GM18870 (cell line): Measurements from ENCODE around the gene RELL1.

Experiments used
- ATAC-seq: cut with Tn5 transposase; IDR thresholded peaks from one replicate; pipeline ENCODE4 v1.9.1; 2021; ENCODE audit warnings: moderate library complexity; ENCODE audit not compliant: unreplicated experiment

RELL1 gene

DNA sequence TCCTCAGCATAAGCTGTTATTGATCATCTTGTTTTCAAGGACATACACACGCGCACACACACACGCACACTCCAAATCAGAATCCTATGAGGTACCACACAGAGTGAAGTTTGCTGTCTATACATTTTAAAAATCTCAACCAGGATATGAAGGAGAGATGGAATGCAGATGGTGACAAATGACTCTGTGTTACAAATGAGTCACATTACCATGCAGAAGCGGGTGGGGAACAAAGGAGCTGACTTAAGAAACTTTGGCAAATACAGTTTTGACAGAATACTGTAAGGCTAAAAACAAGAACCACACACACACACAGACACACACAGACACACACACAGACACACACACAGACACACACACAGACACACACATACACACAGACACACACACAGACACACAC, 81.7 kb downstream of the RELL1 start:
- no peak for ATAC-seq

DNA sequence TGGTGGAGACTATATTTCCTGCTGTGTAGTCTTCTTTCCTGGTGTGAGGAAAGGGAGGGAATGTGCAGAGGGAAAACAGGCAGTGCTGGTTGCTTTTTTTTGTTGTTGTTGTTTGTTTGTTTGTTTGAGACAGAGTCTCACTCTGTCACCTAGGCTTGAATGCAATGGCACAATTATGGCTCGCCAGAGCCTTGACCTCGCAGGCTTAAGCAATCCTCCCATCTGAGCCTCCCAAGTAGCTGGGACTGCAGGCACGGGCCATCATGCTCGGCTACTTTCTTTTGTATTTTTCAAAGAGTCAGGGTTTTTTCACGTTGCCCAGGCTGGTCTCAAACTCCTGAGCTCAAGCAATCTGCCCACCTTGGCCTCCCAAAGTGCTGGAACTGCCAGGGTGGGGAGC, 82.5 kb downstream of the RELL1 start:
- no peak for ATAC-seq

DNA sequence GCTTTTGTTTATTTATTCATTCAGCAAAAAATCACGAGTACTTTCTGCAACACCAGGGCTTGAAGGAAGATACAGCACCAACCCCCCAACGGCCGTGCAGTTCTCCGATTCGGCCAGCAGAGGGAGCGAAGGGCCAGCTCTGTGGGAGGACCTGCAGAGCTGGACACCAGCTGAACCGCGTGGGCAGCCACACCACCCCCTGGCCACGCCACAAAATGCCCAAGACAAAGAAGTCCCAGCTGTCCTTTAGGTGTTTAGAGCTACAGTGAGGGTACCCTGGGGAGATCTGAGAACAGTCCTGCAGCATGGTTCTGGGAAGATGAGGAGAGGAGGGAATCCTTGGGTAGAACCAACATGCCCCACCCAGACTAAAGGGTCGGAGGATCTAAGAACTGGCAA, 83.1 kb downstream of the RELL1 start:
- no peak for ATAC-seq

DNA sequence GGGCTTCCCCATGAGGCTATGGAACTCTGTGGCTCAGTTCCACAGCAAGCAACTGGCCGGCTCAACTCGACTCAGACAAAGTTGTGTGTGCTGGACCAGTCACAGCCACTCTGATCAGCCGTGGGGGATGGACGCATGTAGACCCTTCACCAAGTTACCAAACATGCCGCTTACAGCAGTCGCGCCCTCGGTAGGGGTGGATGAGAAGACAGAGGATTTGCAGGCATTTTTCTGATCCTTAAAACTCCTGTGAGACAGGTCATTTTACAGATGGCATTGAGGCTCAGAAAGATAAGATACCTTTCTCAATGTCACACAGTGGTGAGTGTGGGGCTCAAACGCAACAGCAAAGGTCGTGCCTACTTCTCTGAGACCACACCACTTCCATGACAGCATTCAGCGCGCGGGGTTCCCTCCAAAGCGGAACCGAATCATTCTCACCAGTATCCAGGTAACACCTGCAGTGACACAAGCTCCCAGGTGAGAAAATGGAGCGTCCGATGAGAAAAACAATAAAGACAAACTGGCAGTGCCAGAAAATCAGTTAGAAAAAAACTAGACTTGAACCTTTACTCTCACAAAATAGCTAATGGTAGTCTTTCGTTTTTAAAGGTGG, 83.6 kb downstream of the RELL1 start:
- no peak for ATAC-seq

DNA sequence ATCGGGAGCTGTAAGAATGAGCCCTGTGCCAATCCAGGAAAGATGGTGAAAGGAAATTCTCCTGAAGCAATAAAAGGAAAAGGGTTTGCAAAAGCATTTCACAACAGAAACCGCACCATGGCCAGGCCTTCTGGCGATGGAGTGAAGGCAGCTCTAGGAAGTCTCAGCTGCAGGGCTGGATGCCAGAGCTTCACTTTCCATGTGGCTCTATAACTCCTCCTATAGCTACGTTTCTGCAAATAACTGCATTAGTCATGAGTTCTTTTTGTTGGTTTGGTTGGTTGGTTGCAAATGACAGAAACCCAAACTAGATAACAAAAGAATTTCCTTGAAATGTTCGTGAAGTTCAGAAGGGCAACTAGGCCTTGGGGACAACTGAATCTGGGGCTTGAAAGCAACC, 84.6 kb downstream of the RELL1 start:
- no peak for ATAC-seq

DNA sequence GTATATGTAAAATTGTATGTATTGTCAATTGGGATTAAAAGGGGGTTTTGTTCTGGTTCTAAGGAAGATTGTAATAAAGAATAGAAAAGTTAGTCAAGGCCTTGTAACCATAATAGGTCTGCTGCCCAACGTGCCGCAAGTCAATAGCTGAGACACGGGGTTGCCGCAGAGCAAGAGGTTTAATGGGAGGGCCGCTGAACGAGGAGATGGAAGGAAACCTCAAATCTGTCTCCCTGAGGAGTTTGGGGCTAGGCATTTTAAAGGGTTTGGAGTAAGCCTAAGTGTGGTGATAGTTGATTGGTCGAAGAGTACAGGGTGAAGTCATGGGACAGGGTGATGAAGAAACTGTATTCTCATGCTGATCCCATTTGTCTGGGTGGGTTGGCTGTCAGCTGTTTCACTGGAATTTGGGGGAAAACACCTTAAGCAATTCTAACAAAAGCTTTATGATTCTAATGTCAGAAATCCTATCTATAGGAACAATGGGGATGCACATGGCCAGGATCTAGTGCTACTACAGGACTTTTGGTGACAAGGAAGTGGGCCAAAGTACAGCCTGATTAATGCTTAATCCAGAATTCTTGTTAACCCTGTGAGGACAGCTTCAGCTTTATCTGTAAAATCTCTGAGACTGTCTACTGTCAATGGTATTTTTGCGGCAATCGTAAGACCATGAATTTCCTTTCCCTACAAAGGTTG, 86.9 kb downstream of the RELL1 start:
- ATAC-seq: no peak

DNA sequence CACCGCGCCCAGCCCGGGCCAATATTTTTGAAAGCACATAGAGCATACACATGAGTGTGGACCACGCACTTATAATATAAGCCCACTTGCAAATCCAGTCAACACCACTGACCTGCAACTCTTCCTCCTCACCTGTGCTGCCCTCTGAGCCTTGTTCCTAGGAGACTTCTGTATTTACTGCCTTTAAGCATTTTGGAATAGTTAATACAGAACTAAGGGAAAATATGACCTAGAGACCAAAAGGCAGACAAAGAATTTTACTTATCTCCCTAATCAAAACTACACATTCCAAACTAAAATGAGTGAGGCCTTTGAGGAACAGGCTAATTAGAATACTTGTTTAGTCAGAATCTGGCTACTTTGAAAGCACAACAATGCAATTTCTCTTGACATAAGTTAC, 89.1 kb downstream of the RELL1 start:
- ATAC-seq: no peak

DNA sequence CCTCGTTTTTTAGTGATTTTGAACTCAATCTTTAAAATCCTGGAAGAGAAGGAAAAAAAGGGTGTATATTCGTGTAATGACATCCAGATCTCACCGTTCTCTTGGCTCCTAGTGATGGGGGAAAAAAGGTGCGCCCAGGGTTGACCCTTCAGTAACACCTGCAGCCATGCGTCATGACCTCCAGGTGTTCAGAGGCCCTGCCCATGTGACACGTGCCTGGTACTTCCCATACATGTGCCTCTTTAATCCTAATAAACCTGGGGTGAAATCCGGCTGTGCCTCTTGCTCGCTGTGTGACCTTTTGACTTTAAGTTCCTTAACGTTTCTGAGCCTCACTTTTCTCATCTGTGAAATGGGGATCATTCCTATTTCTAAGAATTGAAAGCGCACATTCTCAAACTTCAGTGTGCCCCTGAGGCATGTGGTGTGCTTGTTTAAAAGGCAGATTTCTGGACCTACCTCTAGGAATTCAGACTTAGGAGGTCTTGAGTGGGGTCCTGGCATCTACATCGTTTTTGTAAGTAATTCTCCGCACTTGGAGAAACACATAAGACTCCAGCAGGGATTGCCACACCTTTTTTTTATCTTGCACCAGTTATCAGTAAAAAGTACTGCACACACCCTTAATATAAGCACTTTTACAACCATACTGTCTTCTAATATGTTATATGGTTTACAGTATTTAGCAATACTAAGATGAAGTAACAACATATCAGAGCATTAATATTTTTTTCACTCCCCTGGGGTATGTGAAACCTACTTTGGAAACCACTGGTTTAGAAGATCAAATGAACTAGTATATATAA, 90.1 kb downstream of the RELL1 start:
- ATAC-seq: no peak

DNA sequence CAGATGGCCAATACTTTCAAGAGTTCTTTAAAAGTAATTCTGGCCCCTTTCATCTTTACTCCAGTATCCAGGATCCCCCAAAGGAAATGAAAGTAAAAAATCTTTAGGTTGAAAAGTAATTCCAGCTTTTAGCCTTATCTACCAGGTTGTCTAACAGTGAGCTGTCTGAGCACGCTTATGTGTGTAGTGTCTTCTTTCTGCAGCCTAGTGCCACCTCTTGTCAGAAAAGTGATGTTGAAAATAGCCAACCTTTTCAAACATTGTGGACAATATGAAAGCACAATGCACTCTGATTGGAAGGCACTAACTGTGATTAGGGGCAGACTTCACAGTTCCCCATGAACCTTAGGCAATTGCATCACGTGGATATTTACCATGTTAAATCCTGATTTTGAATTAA, 92.1 kb downstream of the RELL1 start:
- no peak for ATAC-seq

DNA sequence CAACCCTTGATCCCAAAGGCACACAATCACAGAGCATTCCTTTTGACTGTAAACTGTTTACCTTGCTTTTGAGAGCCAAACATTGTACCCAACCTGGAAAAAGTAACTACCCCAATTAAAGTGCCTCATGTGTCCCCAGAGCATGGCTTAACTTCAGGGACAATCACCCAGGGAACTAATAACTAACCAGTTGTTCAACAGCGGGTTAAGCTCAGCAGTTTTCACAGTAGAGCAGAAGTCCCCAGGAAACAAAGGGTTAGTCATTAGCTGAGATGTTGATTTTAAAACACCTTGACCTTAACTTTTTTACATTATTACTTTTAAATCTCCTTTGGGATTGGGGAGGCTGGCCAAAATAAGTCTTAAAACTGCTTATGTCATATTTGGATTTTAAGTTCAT, 94.8 kb downstream of the RELL1 start:
- ATAC-seq: no peak

DNA sequence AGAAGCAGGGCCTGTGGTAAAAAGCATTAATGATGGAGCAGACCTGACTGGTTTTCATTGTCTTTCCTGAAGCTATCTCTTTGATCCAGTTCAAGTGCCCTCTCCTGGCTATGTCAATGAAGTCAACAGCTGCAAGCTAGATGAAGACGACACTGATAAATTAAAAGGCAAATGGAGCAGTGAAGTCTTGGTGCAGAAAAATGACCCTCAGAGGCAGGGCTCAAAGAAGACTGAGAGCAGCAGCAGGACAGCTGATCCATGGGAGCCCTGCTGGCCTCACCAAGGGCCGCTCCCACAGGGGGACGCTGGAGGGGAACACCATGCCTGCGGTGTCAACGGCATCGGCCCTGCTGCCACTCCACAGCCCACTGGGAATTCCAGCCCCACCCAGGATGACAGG, 96.2 kb downstream of the RELL1 start:
- ATAC-seq: no peak

DNA sequence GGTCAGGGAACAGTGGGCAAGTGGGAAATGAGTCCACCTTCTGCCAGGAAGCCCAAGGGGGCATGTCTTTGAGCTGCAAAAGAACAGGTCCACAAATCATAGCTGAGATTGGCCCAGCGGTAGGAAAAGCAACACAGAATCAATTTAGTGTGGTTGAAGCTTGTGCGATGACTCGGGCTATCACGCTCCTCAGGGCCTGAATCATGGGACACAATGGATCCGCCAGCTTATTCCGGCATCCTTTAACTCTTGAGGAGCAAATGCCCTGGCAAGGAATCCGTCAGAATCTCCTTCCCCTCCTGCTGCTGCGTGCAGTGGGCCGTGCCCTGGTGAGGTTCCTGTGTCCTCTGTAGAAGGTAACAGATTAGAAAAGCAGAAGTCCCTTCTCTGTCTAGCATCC, 98.0 kb downstream of the RELL1 start:
- ATAC-seq: no peak

DNA sequence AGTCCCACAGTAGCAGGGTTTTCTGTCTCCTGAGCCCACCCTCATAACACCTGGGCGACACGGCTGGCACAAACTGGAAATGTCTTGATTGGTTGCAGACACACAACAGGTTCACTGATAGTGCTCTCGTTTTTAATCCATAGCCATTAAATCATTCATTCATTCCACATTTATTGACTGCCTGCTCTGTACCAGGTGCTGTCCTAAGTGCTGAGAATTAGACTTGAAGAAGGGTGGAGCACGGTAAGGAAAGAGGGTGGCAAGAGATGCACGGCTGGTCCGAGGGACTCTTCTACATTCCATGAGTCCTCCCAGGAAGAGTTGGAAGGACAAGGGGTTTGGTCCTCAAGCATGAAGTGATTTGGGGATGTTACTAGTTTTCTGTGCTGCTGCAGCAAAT, 100.0 kb downstream of the RELL1 start:
- no peak for ATAC-seq

DNA sequence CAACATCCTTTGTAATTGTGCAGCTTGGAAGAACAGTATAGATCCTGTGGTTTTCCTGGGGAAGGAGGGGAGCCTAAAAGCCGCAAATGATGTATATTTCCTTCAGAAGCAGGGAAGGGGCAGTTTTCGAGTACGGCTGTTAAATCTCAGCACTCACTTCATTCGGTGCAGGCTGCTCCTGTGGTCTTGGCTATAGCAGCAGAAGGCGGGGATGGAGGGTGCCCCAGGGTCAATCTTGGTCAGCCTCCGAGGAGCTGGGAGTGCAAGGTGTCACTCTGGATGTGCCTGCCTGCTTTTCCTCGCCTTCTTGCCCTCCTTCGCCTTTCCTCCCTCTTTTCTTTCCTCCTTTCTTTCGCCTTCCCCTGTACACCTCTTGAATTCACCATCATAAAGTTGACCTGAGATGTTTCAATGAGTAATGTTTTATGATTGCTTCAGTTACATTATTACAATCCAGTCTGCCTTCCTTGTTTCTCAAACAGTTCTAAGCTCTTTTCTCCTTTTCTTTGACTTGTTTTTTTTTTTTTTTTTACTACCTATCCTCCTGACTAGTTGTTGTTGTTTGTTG, 101.6 kb downstream of the RELL1 start:
- no peak for ATAC-seq

DNA sequence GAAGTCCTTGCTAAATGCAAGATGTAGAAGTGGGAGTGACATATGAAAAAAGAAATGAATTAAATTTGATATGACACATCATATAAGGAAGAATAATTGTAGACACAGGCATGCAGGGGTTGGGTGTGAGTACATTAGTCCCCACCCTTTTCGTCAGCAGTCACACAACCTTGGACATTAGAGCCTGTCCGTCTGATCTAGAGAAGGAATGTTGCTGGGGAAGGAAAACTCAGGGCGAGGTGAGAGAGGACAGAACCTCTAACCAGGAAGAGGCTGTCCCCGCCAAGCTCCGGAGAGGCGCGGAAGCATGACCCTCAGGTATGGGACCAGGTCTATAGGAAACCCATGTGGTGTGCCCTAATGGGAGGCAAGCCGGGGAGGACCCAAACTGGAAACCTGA, 102.1 kb downstream of the RELL1 start:
- ATAC-seq: no peak

DNA sequence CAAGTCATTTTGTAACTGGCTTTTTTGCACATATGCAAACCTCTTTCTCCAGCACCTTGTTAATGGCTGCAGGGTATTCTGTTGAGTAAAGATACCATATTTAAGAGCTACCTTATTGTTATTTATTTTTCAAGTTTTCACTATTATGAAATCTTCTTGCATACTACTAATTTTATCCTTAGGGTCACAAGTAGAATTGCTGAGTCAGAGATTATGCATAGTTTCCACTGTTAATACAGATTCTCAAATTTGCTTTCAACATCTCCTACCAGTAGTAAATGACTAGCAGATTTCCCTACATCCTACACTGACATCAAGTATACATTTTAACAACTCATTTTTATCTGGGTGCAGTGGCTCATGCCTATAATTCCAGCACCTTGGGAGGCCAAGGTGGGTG, 112.6 kb downstream of the RELL1 start:
- ATAC-seq: no peak

DNA sequence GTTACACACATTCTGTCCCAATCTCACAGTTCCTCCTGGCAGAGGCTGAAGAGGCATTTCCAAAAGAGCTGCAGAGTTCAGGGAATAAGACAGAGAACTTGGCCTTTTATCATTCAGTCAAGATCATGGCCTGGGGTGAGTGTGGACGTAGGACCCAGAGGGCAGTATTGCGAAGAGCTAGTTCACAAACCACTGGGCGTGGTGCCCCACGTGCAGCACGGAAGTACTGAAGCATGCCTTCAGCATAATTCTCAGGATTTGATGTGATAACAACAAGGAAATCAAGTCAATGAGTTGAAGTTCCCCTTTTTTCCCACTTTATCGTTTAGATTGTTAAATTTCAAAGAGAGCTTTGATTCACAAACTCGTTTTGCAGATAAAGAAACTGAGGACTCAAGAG, 117.7 kb downstream of the RELL1 start:
- ATAC-seq: no peak

DNA sequence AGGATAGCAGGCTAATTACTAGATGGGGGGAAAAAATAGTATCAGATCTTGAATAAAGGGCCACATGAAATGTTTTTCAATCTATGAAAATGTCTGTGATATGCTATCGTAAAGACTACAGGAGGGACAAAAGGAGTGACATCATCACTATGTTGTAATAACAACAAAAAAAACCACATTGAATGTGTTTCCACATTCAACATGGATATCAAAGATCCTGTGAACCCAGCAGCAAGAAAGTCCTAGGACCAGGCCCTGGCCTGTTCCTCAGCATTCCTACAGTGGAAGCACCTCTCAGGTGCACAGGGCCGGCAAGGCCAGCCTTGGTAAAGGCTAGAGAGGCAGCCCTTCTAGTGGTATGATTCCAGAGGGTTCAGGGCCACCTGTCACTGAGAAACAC, 118.3 kb downstream of the RELL1 start:
- no peak for ATAC-seq

DNA sequence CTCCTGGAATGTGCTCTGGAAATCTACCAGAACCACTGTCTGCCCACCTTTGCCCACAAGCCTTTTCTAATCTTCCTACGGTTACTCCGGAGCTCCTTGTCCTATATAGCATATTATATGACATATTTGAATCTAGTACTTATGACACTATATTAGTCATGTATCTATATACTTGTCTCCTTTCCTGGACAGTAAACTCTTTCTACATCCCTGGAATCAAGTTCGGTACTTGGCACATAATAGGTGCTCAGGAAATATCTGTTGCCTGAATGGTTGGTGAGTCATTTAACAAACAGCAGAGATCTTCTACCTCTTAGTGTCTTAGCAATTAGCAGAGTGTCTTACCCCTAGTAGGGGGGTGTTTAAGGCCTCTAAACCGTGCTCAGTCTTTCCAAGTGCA, 123.6 kb downstream of the RELL1 start:
- ATAC-seq: no peak

DNA sequence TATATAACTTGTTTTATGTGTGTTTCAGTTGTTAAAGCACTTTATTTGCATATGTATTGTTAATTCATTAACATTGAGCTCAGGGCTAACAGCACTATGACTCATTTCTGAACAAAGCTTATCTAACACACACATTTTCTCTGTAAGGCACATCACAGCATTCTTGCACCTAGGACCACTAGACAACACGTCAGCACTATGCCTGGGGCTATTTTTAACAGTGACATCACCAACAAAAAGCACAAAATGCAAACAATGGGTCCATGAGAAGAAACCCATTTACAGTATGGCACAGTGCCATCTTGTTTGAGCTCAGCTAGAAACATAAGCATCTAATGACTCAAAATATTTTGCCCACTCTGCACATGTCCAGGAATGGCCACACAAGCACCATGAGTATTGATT, 124.4 kb downstream of the RELL1 start:
- peak; percentile 98 for ATAC-seq

DNA sequence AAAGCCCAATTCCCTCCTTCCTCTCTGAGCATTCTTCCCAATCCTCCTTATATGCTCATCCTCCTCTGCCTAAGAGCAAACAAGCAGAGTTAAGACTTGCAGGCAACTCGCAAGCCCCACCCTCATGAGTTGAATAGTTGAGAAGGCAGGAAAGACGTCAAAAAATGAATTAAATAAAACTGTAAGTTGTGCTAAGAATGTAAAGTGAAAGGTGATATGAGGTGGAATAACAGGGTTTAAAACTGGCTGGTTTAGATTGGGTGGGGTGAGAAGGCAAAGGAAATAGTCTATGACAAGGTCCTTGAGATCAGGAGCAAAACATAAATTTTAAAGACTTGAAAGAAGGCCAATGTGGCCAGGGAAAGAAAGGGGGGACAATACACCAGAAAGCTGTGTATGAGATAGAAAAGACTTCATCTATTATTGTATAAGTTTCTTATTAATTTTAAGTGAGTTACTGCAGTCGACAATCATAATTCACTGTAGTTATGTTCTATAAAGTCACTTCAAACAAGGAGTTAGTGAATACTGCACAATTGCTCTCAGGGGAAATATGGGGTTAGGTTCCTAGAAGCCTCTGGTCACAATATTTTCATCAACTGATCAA, 124.9 kb downstream of the RELL1 start:
- no peak for ATAC-seq
